Thyroid gland (tissue), 4 donors: ENCODE data around the gene HLA-DQA1.
A peak's percentile ranks its signal among the peaks of the same experiment; 100 is the strongest.

ENCODE experiments used
- POLR2A ChIP-seq, 2 donors: fragments of 450-650 bp; IDR thresholded peaks; one replicate each; pipeline ENCODE4 v1.6.1; 2017; ENCODE audit warnings: antibody characterized with exemption in 2 of 2, mild to moderate bottlenecking in 2 of 2, moderate library complexity in 1 of 2
- TF ChIP-seq, protein P1 (sequence below), 6 experiments: fragments of 200-600 bp in 3 of 6; fragments of 450-650 bp in 3 of 6; sonication (generic) in 3 of 6; IDR thresholded peaks; one replicate each; pipeline ENCODE4 v1.5.1; 2016 to 2019; ENCODE audit warnings: antibody characterized with exemption in 6 of 6, mild to moderate bottlenecking in 2 of 6, inconsistent platforms in 1 of 6, moderate library complexity in 1 of 6

- TF ChIP-seq, protein P1, sequence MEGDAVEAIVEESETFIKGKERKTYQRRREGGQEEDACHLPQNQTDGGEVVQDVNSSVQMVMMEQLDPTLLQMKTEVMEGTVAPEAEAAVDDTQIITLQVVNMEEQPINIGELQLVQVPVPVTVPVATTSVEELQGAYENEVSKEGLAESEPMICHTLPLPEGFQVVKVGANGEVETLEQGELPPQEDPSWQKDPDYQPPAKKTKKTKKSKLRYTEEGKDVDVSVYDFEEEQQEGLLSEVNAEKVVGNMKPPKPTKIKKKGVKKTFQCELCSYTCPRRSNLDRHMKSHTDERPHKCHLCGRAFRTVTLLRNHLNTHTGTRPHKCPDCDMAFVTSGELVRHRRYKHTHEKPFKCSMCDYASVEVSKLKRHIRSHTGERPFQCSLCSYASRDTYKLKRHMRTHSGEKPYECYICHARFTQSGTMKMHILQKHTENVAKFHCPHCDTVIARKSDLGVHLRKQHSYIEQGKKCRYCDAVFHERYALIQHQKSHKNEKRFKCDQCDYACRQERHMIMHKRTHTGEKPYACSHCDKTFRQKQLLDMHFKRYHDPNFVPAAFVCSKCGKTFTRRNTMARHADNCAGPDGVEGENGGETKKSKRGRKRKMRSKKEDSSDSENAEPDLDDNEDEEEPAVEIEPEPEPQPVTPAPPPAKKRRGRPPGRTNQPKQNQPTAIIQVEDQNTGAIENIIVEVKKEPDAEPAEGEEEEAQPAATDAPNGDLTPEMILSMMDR (IDR thresholded peaks at IDR 0.05), result peak in 4 of 6 experiments; percentile 17 to 60 (median 37)
- no peak for TF ChIP-seq POLR2A (IDR thresholded peaks at IDR 0.05)
These were observed 54.8 kb downstream of the HLA-DQA1 start for GRCh38 chr6:32692019-32692418.
